H54 (cell line): Measurements from ENCODE around the gene SLC50A1.

Source experiments
- DNase-seq: peaks from one replicate; pipeline ENCODE4 v3.0.0; 2011; ENCODE audit warnings: low spot score, mixed read lengths; ENCODE audit not compliant: insufficient read length
- FAIRE-seq: peaks from 3 replicates; lab custom pipeline; 2011; peaks lifted over from hg19 to GRCh38; lab: Jason Lieb, UNC
- POLR2A ChIP-seq: IDR thresholded peaks from 2 replicates; pipeline ENCODE4 v1.6.1; 2011; ENCODE audit warnings: low read depth, mild to moderate bottlenecking, low read length

SLC50A1 gene

DNA sequence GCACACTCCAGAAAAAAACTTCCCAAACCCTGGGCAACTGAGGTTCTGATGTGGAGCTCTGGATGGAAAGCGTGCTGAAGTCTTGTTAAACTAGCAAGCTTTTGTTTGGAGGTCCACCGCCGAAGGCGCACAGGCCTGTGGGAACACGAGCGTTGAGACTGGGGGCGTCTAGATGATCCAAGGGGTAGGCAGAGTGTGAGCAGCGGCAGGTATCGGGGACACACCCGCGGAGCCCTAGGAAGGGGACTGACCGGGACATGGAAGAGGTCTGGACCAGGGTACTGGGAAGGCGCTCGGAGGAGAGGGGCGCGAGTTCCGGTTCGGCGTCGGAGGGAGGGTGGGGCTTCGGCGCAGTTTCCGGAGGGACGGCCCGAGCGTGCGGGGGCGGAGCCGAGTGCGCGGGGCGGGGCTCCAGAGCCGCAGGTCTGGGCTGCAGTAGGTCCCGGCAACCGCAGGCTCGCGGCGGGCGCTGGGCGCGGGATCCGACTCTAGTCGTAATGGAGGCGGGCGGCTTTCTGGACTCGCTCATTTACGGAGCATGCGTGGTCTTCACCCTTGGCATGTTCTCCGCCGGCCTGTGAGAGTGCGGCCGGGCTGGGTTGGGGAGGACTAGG, at the start of gene SLC50A1:
SLC50A1 (plus strand) TSS at position 438 of the 614 bp plus-strand sequence; CDS start at position 498, 60 bp downstream.
- FAIRE-seq (no peak), DNase-seq (peak; percentile 81)
- TF ChIP-seq POLR2A, result peak; percentile 78

DNA sequence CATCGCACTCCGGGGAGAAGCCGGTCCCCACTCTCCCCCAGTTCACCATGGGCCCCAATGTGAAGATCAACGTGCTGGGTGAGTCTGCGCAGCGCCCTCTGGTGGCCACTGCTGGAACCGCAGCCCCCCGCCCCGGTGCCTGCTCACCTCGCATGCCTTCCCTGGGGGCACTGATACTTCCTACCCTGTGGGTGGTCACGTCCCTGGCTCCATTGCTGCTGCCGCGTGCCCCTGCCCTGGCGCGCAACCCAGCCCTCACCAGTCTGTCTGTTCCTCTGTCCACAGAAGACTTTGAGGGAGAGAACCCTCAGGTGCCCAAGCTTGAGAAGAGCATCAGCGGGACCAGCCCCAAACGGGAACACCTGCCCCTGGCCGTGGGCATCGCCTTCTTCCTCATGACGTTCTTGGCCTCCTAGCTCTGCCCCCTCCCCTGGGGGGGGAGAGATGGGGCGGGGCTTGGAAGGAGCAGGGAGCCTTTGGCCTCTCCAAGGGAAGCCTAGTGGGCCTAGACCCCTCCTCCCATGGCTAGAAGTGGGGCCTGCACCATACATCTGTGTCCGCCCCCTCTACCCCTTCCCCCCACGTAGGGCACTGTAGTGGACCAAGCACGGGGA, 49.4 kb upstream of the SLC50A1 start:
- FAIRE-seq (no peak), DNase-seq (peak; percentile 84)
- TF ChIP-seq POLR2A, result no peak

DNA sequence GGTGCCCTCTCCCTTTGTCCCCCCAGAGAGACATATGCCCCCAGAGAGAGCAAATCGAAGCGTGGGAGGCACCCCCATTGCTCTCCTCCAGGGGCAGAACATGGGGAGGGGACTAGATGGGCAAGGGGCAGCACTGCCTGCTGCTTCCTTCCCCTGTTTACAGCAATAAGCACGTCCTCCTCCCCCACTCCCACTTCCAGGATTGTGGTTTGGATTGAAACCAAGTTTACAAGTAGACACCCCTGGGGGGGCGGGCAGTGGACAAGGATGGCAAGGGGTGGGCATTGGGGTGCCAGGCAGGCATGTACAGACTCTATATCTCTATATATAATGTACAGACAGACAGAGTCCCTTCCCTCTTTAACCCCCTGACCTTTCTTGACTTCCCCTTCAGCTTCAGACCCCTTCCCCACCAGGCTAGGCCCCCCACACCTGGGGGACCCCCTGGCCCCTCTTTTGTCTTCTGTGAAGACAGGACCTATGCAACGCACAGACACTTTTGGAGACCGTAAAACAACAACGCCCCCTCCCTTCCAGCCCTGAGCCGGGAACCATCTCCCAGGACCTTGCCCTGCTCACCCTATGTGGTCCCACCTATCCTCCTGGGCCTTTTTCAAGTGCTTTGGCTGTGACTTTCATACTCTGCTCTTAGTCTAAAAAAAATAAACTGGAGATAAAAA, 48.7 kb upstream of the SLC50A1 start:
- DNase-seq (no peak), FAIRE-seq (no peak)
- no peak for TF ChIP-seq POLR2A

GRCh38 chr1:155091071-155092051, 44.3 kb upstream of the SLC50A1 start:
- DNase-seq (peak; percentile 76), FAIRE-seq (no peak)
- no peak for TF ChIP-seq POLR2A

DNA sequence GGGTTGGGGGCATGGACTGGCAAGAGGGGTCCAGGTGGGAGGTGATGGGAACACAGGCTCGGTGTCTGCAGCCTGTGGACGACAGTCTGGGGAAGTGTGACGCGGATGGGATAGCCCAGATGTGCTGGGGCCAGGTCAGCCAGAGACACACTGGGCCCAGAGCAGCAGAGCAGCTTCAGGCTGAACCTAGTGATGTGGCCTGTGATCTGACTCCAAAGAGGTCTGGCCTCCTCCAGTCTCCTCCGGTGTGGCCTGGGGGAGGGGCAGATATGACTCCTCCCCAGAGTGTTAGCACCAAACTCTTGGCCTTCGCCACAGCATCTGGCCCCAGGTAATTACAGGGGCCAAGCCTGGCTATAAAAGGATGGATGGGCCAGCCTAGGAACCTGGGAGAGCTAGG, 43.5 kb upstream of the SLC50A1 start:
- FAIRE-seq (no peak), DNase-seq (no peak)
- no peak for TF ChIP-seq POLR2A

DNA sequence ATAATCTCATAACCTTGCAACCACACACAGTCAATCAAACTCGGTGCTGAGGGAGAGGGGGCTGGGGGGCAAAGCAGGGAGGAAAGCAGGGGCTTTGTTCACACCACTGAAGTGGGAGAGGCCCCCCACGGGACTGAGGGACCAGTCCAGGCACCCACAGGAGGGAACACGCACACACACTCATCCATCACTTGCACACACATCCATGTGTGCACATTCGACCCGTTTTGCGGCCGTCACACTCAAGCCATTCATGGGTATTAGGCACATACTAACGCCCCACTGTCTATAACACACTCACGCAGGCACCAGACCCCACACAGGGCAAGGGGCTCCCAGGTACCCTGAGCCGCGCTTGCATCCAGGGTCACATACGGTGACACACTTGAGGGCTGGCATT, 43.0 kb upstream of the SLC50A1 start:
- FAIRE-seq (no peak), DNase-seq (no peak)
- no peak for TF ChIP-seq POLR2A

DNA sequence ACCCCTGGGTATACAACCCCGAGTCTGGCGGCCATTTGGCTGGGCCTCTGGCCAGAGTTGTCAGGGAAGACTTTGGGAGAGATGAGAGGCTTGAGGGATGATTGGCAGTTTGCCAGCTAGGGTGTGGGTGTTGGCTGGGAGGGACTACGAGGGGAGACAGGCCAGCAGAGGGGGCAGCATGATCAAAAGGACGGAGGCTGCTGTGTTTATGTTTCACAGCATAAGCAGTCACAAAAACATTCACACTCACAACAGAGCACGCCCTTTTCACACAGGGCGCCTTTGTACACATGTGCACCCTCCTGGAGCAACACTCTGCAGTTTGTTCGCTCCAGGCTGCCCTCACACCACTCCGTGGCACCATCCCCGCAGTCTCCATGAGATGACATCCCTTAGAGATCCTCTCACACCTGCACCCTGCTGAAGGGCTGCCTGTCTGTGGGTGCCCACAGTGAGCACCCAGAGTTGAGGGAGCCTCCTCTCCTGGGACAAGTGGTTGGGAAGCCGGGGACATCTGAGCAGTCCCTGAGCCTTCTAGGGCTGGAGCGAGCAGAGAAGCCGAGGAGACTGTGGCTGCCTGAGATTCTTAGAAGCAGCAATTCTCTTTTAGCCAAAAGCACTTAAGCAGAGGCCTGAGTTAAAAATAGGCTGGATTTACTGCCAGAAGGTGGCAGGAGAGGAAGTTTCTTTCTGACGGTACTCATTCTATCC, 41.6 kb upstream of the SLC50A1 start:
- FAIRE-seq, result no peak
- DNase-seq, result no peak
- no peak for TF ChIP-seq POLR2A

- no peak for DNase-seq
- TF ChIP-seq POLR2A, result no peak
- FAIRE-seq, result no peak
Observed at GRCh38 chr1:155094622-155094948, 41.1 kb upstream of the SLC50A1 start.

DNA sequence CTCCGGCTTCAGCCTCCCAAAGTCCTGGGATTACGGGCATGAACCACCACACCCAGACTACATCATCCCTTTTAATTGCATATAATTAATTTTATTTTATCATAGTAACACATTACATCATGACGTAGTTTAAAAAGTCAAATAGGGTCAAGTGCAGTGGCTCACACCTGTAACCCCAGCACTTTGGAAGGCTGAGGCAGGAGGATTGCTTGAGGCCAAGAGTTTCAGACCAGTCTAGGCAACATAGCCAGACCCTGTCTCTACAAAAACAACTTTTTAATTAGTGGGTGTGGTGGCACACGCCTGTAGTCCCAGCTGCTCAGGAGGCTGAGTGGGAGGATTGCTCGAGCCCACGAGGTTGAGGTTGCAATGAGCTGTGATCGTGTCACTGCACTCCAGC, 36.3 kb upstream of the SLC50A1 start:
- no peak for FAIRE-seq
- DNase-seq, result no peak
- no peak for TF ChIP-seq POLR2A

DNA sequence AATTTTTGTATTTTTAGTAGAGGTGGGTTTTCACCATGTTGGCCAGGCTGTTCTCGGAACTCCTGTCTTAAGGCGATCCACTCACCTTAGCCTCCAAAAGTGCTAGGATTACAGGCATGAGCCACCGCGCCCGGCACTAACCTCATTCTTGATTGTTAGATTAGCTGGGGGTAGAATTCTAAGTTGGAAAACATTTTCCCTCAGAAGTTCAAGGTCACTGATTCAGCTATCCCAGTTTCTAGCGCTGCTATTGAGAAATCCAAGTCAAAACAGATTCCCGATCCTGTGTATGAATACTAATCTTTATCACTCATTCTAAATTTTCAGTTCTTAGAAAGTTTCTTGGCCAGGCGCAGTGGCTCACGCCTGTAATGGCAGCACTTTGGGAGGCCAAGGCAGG, 32.3 kb upstream of the SLC50A1 start:
- no peak for TF ChIP-seq POLR2A
- DNase-seq (no peak), FAIRE-seq (no peak)

DNA sequence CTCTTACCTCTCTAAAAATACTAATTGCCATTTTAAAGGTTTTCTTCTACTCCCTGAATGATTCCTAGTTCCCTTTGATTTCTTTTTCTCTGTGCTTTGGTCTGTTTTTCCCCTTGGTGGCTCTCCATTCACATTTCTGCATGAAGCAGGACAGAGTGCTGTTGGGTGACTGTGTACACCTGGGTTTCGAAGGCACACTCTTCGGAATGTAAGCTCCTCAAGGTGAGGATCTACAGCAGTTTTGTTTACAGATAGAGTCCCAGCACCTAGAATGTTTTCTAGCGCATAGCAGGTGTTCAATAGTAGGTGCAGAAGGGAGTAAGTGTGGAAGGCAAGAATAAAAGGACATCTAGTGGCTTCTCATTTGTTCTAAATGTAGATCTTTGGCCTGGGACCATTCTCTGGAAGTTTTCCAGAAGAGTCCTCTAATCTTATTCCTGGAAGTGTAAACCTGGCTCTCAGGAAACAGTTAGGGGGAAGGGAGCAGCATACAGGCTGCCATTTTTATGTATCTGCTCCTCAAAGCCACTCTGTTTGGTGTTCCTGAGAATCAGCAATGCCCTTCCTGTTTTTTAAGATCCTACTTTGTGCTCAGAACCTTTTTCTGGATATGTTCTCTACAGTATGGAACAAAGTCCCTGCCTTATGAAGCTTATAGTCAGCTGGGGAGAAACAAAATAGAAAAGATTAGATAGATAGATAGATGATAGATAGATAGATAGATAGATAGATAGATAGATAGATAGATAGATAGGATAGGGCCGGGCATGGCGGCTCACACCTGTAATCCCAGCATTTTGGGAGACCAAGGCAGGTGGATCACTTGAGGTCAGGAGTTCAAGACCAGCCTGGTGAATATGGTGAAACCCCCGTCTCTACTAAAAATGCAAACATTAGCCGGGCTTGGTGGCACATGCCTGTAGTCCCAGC, 30.8 kb upstream of the SLC50A1 start:
- no peak for FAIRE-seq
- no peak for TF ChIP-seq POLR2A
- DNase-seq, result no peak

DNA sequence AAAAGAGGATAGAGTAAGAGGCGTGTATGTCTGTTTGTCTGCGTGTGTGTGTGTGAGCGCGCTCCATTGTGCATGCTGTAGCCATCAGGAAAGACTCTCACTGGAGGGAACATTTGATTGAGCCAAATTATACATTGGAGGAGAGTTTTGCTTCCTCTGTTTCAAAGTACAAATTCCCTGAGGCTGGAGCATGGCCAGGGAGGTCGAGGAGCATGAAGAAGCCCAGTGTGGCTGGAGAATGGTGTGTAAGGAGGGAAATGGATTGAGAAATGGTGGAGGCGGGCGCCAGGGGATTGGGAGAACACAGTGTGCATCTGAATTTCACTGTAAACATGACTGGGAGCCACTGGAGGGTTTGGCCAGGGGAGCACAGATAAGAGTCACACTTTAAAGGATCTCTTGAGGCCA, 30.0 kb upstream of the SLC50A1 start:
- no peak for TF ChIP-seq POLR2A
- FAIRE-seq (no peak), DNase-seq (no peak)
